Brain microvascular endothelial cell (primary cell): Measurements from ENCODE around the gene NUP210L.

Source experiments
- DNase-seq: peaks from one replicate; pipeline ENCODE4 v3.0.0-alpha.2; 2020
- H3K27ac ChIP-seq: fragments of 250-450 bp; sonication (Bioruptor Pico); 2 replicates; pipeline ENCODE4 v1.5.1; 2020; ENCODE audit warnings: mild to moderate bottlenecking, moderate library complexity
- H3K27me3 ChIP-seq: fragments of 250-450 bp; sonication (Bioruptor Pico); replicated peaks from 2 replicates; pipeline ENCODE4 v1.5.1; 2020; ENCODE audit warnings: mild to moderate bottlenecking
- H3K36me3 ChIP-seq: fragments of 250-450 bp; sonication (Bioruptor Pico); replicated peaks from 2 replicates; pipeline ENCODE4 v1.5.1; 2020; ENCODE audit warnings: mild to moderate bottlenecking
- H3K4me3 ChIP-seq: 2 replicates; pipeline ENCODE4 v1.5.1; 2011; ENCODE audit warnings: low read depth, mild to moderate bottlenecking, control low read depth, low read length, moderate library complexity
- in situ Hi-C: cut with HindIII; loops from 2 replicates; pipeline ENCODE4 v1.10.0; 2017; ENCODE audit warnings: low sequenced_read_pairs, low pct_ligation_motif_present
- TF ChIP-seq, protein P1 (sequence below): IDR thresholded peaks from 2 replicates; pipeline ENCODE4 v1.5.1; 2011; ENCODE audit warnings: low read depth, mild to moderate bottlenecking, moderate library complexity, low read length, control low read depth, inconsistent platforms; ENCODE audit errors: missing control alignments

Gene NUP210L

DNA sequence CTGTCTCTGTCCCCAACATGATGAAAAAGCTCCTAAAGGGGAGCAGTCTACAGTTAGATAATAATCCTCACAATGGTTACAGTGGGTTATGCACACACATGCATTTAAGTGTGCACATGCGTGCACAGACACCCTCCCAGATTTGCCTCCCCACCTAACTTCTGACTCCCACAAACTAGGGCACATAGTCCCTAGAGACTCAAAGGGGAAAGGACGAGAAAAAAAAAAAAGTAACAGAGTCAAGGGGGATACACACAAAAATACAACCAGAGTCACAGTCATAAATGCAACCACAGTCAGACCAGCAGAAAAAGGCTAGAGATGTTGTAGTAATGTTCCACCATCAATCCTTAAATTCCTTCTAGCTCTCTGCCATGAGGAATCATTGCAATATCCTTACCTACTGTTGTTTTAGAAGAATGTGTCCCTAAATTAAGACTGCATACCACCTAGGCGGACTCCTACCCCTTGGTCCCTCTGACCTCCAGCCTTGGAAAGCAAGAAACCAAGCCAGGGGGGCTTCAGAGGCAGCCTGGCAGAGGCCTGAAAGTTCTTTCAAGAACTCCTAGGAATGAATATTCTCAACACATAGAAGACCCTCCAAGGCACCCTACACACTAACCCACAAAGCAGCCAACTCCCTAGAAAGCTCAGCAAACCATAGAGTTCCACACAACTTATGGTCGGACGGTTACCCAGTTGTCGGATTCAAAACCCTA is 197.7 kb downstream of the NUP210L start:
- in situ Hi-C loops, result no loop called here
- H3K27me3 ChIP-seq, result no peaks in the 10 kb centered on the region

DNA sequence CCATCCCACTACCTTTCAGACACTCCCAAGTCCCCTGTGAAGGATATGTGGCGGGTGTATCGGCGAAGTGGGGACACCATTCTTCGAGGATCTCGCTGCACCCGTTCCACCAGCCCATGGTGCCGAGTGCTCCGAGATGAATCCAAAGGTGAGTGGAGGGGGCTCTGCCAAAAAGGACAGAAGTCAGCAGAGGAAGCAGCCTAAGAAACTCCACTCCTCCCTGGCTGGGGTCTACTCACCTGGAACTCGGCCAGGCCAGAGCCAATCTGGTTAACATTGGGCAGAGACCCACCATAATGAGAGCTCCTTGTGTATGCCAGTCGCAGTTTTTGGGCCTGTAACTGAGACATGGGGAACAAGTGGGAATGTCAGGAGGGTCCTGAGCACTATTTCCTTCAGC is 200.0 kb downstream of the NUP210L start:
- peaks cover 36% of the 10 kb centered on the region for H3K36me3 ChIP-seq
- H3K27me3 ChIP-seq, result no peaks in the 10 kb centered on the region
- no peak for DNase-seq
- no peak overlapping the region for H3K27ac ChIP-seq
- TF ChIP-seq, protein P1, sequence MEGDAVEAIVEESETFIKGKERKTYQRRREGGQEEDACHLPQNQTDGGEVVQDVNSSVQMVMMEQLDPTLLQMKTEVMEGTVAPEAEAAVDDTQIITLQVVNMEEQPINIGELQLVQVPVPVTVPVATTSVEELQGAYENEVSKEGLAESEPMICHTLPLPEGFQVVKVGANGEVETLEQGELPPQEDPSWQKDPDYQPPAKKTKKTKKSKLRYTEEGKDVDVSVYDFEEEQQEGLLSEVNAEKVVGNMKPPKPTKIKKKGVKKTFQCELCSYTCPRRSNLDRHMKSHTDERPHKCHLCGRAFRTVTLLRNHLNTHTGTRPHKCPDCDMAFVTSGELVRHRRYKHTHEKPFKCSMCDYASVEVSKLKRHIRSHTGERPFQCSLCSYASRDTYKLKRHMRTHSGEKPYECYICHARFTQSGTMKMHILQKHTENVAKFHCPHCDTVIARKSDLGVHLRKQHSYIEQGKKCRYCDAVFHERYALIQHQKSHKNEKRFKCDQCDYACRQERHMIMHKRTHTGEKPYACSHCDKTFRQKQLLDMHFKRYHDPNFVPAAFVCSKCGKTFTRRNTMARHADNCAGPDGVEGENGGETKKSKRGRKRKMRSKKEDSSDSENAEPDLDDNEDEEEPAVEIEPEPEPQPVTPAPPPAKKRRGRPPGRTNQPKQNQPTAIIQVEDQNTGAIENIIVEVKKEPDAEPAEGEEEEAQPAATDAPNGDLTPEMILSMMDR, result no peak
- H3K4me3 ChIP-seq, result no peak overlapping the region
- in situ Hi-C loops, result no loop called here

More for the DNA sequence above, 197.7 kb downstream of the NUP210L start:
- no peak overlapping the region for H3K27ac ChIP-seq
- no peak for DNase-seq
- TF ChIP-seq, protein P1, result no peak
- peaks cover 18% of the 10 kb centered on the region for H3K36me3 ChIP-seq
- peak overlapping the region; percentile 91 for H3K4me3 ChIP-seq

DNA sequence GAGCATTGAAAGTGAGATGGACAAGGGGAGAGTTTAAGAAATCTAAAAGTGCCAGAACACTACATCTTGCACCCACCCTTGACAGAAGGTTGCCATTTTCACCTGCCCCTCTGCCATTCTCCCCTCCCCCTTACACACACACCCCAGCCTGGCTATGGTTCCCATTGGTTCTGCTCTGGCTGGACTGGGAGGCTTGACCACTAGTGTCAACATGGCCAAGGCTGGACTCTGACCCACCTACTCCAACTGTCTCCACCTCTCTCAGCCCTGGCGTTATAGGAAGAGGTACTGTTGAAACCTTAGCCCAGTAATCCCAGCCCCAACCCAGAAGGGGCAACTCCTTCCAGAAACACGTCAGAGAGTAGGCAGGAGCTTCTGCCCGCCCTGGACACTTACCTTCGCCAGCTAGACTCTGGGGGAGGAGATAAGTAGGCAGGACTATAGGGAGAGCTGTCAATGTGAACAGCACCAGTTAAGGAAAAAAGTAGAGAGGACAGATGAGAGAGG is 201.0 kb downstream of the NUP210L start:
- H3K4me3 ChIP-seq, result no peak overlapping the region
- H3K27me3 ChIP-seq, result no peaks in the 10 kb centered on the region
- in situ Hi-C loops, result no loop called here
- H3K27ac ChIP-seq, result no peak overlapping the region
- H3K36me3 ChIP-seq, result peaks cover 42% of the 10 kb centered on the region
- no peak for DNase-seq
- TF ChIP-seq, protein P1, result no peak

DNA sequence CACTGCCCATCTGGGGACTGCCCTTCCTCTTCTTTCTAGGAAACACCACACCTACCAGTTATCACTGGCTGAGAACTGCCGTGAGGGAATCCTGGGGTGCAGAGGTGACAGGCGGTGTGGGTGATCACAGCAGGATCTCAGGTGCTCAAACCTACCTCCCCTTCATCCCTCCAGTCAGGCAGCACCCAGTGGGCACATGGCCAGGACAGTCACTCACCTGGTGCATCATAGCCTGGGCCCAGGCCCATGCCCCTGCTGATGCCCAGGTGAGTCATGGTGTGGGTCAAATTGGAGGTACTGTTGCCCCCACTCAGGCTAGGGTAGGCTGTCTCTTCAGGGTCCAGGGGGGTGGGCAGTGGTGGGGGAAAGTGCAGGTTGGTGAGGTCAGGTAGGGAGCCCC is 203.1 kb downstream of the NUP210L start:
- Histone ChIP-seq H3K4me3 (no peak overlapping the region), H3K27me3 (no peaks in the 10 kb centered on the region), H3K27ac (no peak overlapping the region), H3K36me3 (peaks cover 51% of the 10 kb centered on the region)
- TF ChIP-seq, protein P1, result no peak
- in situ Hi-C loops, result no loop called here
- DNase-seq, result no peak

DNA sequence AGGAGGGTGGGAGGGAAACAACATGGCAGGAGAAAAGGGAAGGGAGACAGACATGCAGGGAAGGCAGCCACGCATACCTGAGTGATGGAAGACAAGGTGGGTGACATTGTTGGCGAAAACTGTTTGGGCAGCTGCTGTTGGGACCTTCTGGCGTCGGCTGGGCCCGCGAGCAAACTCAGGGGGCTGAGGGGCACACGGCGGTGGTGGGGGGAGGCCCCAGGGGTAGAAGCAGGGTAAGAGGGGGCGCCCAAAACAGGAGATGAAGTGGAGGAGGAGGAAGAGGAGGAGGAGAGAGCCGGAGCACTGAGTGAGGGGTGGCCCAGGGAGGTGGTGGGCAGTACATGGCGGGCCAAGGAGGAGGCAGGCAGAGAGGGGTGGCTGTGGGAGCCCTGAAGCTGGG is 203.7 kb downstream of the NUP210L start:
- peaks cover 51% of the 10 kb centered on the region for H3K36me3 ChIP-seq
- TF ChIP-seq, protein P1, result no peak
- in situ Hi-C loops, result no loop called here
- no peak overlapping the region for H3K27ac ChIP-seq
- no peak for DNase-seq
- H3K27me3 ChIP-seq, result no peaks in the 10 kb centered on the region
- no peak overlapping the region for H3K4me3 ChIP-seq

DNA sequence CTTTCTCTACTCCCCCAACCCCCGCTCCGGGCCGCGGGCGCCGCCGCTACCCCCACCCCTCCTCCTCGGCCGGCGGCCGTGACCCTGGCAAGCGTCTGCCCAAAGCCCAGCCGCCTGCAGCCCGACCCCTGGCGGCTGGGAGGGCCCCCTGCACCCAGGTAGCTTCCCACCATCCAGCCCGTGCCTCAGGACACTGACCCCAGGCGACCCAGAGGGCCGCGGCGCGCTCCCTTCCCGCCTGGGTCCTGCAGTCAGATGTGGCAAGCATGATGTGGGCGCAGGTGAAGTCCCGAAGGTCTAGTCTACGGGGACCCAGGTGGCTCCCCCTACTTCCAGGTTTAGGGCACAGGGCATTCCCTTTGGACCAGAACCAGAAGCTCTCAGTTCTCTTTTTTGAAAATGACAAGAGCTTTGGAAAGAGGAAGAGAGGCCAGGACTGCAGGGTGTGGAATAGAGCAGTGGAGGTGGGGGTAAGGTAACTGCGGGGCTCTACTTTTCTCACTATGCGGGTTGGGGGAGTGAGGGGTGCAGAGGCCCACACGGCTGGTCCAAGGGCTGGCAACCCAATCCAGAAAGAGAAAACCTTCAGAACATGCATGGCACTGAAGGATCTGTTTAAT is 208.1 kb downstream of the NUP210L start, which contains the start of gene DENND4B:
Gene DENND4B (minus strand): TSS at position 97 of the 620 bp plus-strand sequence. CDS start 2,344 bp downstream, outside the sequence.
- in situ Hi-C loops, result no loop called here
- TF ChIP-seq, protein P1, result peak; percentile 84
- Histone ChIP-seq H3K36me3 (peaks cover 37% of the 10 kb centered on the region), H3K27ac (peak within 1 kb of the TSS; percentile 81), H3K4me3 (peak within 1 kb of the TSS; percentile 79), H3K27me3 (no peaks in the 10 kb centered on the region)
- DNase-seq, result no peak
